ENCODE measurements around the gene PDE4B.

GRCh38 chr1:65942476-65942875, 149.8 kb downstream of the PDE4B start:
- no peak for TF ChIP-seq CTCF (IDR thresholded peaks at IDR 0.05)
- TF ChIP-seq EP300 (IDR thresholded peaks at IDR 0.05): no peak
- no peak for TF ChIP-seq POLR2A (IDR thresholded peaks at IDR 0.05; ENCODE audit: low read depth)
- TF ChIP-seq POLR2AphosphoS5 (IDR thresholded peaks at IDR 0.05): no peak

All from esophagus muscularis mucosa (tissue), 4 donors.